ENCODE measurements around the gene ITGB6. TPM values are rescaled to one million over a fixed set of nuclear protein-coding genes. Genes with fewer than 3 reads are reported as not detected.

Gene ITGB6
- total RNA-seq, 1 donor from 2014 or later = 21.1 TPM

DNA sequence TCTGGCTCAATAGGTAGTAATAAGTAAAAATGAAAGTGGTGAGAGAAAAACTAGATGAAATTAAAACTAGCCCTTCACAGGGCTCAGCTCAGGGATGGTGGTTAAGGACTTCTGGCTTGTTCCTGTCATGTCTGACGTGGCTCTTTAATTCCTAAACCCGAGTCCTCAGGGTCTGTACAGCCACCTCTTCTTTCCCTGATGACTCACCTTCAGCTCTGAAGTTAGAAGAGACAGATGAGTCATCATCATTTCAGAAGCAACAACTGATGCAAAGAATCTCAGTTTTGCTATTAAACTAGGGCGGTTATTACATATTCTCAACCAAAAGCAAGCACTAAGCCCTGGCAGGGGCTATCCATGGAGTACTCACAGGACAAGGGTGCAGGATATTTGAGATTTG is 24.0 kb upstream of the ITGB6 start:
- peak; percentile 98 for DNase-seq (ENCODE audit: low read depth)
- no peaks in the 10 kb centered on the region for H3K27me3 ChIP-seq (ENCODE audit: control insufficient read depth, insufficient read depth, low read length)
- no peak for FAIRE-seq
- TF ChIP-seq, protein P1, sequence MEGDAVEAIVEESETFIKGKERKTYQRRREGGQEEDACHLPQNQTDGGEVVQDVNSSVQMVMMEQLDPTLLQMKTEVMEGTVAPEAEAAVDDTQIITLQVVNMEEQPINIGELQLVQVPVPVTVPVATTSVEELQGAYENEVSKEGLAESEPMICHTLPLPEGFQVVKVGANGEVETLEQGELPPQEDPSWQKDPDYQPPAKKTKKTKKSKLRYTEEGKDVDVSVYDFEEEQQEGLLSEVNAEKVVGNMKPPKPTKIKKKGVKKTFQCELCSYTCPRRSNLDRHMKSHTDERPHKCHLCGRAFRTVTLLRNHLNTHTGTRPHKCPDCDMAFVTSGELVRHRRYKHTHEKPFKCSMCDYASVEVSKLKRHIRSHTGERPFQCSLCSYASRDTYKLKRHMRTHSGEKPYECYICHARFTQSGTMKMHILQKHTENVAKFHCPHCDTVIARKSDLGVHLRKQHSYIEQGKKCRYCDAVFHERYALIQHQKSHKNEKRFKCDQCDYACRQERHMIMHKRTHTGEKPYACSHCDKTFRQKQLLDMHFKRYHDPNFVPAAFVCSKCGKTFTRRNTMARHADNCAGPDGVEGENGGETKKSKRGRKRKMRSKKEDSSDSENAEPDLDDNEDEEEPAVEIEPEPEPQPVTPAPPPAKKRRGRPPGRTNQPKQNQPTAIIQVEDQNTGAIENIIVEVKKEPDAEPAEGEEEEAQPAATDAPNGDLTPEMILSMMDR (IDR thresholded peaks at IDR 0.05; ENCODE audit: insufficient read depth, low read length, severe bottlenecking) = no peak
- no peaks in the 10 kb centered on the region for H3K36me3 ChIP-seq (ENCODE audit: control insufficient read depth, insufficient read depth, low read length)
- H3K4me3 ChIP-seq (ENCODE audit: low read depth, low read length) = no peak overlapping the region

DNA sequence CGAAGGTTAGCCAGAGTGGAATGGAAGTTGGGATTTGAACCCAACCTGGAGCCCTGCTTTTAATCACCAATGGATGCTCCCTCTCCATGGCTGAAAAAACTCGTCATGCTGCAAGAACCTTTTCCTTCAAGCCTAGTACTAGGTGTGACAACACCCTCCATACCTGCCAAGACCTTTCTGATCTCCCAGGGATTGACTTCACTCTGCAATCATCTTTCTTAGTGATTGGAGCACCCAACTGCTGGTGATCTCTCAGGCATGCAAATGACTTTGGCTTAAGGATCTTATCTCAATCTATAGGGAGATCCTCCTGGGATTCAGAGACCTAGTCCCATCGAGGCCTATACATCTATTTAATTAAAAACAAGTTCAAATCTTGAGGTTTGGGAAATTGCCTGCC is 23.5 kb upstream of the ITGB6 start:
- H3K27me3 ChIP-seq (ENCODE audit: control insufficient read depth, insufficient read depth, low read length) = no peaks in the 10 kb centered on the region
- FAIRE-seq = no peak
- peak; percentile 61 for DNase-seq (ENCODE audit: low read depth)
- TF ChIP-seq, protein P1 (IDR thresholded peaks at IDR 0.05; ENCODE audit: insufficient read depth, low read length, severe bottlenecking) = no peak
- H3K36me3 ChIP-seq (ENCODE audit: control insufficient read depth, insufficient read depth, low read length) = no peaks in the 10 kb centered on the region
- no peak overlapping the region for H3K4me3 ChIP-seq (ENCODE audit: low read depth, low read length)

DNA sequence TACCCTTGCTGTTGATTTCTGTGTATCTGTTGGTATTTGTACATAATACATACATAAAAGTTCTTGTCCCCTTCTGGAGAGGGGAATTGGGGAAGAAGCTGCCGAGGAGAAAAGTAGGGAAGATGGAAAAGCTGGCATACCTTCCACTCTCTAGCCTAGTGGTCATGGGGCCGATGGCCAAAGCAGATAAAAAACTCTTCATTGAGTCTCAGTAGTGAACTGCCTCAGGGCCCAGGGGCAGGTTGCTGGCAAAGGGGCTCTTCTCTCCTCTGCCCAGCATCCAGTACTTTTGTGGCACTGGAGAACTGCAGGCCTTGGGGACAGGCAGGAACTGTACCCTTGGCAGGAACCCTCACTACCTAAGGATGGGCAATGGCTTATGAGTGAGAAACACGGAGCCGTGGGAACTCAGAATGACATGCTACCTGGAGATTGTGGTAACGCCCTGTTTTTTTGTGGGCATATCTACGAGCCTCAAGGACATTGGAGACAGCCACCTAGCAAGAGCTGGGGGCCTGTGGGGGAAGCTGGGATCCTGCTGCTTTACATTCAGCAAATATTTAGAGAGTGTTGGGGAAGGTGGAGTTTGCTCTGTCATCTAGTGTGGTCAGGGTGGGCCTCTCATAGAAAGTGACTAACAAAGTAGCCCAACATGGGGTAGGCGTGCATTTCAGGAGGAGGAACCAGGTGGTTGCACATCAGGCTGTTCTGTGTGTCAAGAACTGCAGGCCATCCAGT is 22.6 kb upstream of the ITGB6 start:
- Histone ChIP-seq H3K27me3 (ENCODE audit: control insufficient read depth, insufficient read depth, low read length) (no peaks in the 10 kb centered on the region), H3K4me3 (ENCODE audit: low read depth, low read length) (no peak overlapping the region), H3K36me3 (ENCODE audit: control insufficient read depth, insufficient read depth, low read length) (no peaks in the 10 kb centered on the region)
- DNase-seq (ENCODE audit: low read depth) = peak; percentile 56
- FAIRE-seq = no peak
- TF ChIP-seq, protein P1 (IDR thresholded peaks at IDR 0.05; ENCODE audit: insufficient read depth, low read length, severe bottlenecking) = no peak

DNA sequence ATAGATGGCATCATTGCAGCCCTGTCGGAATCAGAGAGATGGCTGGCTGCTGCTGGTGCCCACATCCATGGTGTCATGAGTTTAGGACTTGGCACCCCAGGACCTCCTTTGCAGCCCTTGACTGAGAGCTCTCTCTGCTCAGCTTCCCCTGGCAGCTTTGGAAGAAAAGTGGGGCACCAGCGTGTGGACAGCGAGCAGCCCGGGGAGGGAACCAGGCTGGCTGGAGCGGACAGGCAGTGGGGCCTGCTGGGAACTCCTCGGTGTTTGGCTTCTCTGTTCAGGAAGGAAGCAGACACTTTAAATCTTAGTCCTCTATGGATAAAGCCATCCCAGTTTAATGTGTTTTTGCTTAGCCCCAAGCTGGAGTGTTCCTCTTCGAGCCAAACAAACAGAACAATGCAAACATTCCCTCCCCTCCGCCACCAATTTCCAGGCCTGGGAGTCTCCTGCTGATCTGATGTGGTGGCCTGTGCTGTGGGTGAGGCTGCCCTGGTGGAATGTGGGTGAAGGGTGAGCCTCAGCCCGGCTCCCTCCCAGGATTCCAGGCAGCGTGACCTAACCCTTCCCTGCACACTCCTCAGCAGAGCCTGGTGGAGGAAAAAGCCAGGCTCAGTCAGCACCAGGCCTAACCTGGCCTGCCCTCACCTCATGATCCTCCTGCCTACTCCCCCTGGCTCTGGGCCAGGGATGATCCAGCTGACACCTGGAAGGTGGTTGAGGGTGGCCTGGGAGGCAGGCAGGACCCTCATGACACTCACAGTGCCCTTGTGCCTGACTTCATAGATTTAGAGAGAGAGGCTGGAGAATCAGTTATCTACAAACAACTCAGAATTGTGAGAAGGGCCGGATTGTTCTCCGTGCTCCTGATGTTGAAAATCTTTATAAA is 21.6 kb upstream of the ITGB6 start:
- Histone ChIP-seq H3K4me3 (ENCODE audit: low read depth, low read length) (no peak overlapping the region), H3K36me3 (ENCODE audit: control insufficient read depth, insufficient read depth, low read length) (no peaks in the 10 kb centered on the region), H3K27me3 (ENCODE audit: control insufficient read depth, insufficient read depth, low read length) (no peaks in the 10 kb centered on the region)
- no peak for FAIRE-seq
- TF ChIP-seq, protein P1 (IDR thresholded peaks at IDR 0.05; ENCODE audit: insufficient read depth, low read length, severe bottlenecking) = no peak
- DNase-seq (ENCODE audit: low read depth) = peak; percentile 90

DNA sequence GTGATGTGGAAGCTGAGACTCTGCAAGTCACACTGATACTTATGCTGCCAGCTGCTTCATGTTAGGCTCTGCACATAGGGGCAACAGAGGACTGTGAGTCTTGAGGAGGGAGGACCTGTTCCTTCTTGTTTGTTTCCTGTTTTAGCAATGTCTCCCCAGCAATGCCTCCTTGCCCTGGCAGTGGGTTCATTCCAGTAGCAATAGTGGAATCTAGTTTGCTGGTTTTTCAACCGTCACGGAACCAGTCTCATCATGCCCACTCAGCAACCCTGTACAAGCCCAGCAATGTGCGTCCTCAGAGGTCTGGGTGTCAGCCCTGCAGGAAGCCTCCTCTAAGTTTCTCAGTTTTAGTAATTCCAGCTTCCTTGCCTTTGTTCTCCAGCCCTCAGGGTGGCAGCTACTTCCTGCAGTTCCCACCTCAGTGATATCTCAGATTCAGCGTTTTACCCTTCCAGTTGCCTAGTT is 20.5 kb upstream of the ITGB6 start:
- FAIRE-seq (peak; percentile 94), DNase-seq (ENCODE audit: low read depth) (peak; percentile 100)
- Histone ChIP-seq H3K4me3 (ENCODE audit: low read depth, low read length) (no peak overlapping the region), H3K27me3 (ENCODE audit: control insufficient read depth, insufficient read depth, low read length) (no peaks in the 10 kb centered on the region), H3K36me3 (ENCODE audit: control insufficient read depth, insufficient read depth, low read length) (no peaks in the 10 kb centered on the region)
- TF ChIP-seq, protein P1 (IDR thresholded peaks at IDR 0.05; ENCODE audit: insufficient read depth, low read length, severe bottlenecking) = peak; percentile 32

Data from bronchial epithelial cell (primary cell).